Heart right ventricle (tissue), 16 donors: Measurements from ENCODE around the gene SUSD2. TPM values are rescaled to one million over a fixed set of nuclear protein-coding genes. Genes with fewer than 3 reads are reported as not detected.

Experiments
- ATAC-seq, 8 donors: fragments of 200-7000 bp; cut with Tn5 transposase; one replicate each; pipeline ENCODE4 v1.9.1; 2020; ENCODE audit warnings: mild to moderate bottlenecking in 8 of 8, moderate library complexity in 8 of 8, moderate number of reproducible peaks in 1 of 8
- DNase-seq, 2 donors: peaks; one replicate each; pipeline ENCODE4 v3.0.0-alpha.2; 2020
- H3K27ac ChIP-seq, 10 donors: fragments of 200-600 bp; sonication (generic) in 2 of 10; one replicate each; pipeline versions ENCODE4 v1.5.0 to v1.8.0; 2020 to 2022; ENCODE audit warnings: mild to moderate bottlenecking in 3 of 10
- H3K27me3 ChIP-seq, 7 donors: fragments of 200-600 bp; one replicate each; pipeline ENCODE4 v1.8.0; 2021 to 2022; ENCODE audit warnings: mild to moderate bottlenecking in 2 of 7
- H3K36me3 ChIP-seq, 9 donors: fragments of 200-600 bp; sonication (generic) in 1 of 9; one replicate each; pipeline versions ENCODE4 v1.5.0 to v1.8.0; 2020 to 2022; ENCODE audit warnings: mild to moderate bottlenecking in 2 of 9
- H3K4me1 ChIP-seq, 9 donors: fragments of 200-600 bp; sonication (generic) in 1 of 9; one replicate each; pipeline versions ENCODE4 v1.5.0 to v1.8.0; 2020 to 2022; ENCODE audit warnings: mild to moderate bottlenecking in 4 of 9
- H3K4me3 ChIP-seq, 10 donors: fragments of 200-600 bp; sonication (generic) in 2 of 10; one replicate each; pipeline versions ENCODE4 v1.5.0 to v1.8.0; 2020 to 2022; ENCODE audit warnings: mild to moderate bottlenecking in 7 of 10, moderate library complexity in 2 of 10
- H3K9me3 ChIP-seq, 11 donors: fragments of 200-600 bp in 10 of 11; sonication (generic) in 2 of 11; one replicate each; pipeline versions ENCODE4 v1.5.0 to v1.8.0; 2013 to 2022; ENCODE audit warnings: mild to moderate bottlenecking in 2 of 11, control low read depth in 1 of 11, moderate library complexity in 1 of 11
- WGBS, 2 donors: extraction: QIAGEN DNeasy Blood & Tissue Kit; methylation state at CpG; one replicate each; pipeline ENCODE4 v1.1.7; 2013; ENCODE audit warnings: inconsistent platforms in 1 of 2; 5-methylcytosine and 5-hydroxymethylcytosine counted together
- intact Hi-C, 10 donors: fragments of 100-400 bp; cut with DNase I; formaldehyde crosslinking; loops; one replicate each; pipeline versions ENCODE4 v1.11.1 to v1.14.2; 2022
- polyA plus RNA-seq, 2 donors: library from polyadenylated mRNA; stranded (reverse); fragments of 200-250 nt; gene quantifications; one replicate each; pipeline ENCODE4 v1.2.3, GENCODE V29; 2013
- total RNA-seq, 10 donors: library from RNA; stranded (reverse); fragmentation: NEBNext Ultra II Directional in 3 of 10; extraction: Animal tissue kit (Norgen Biotek cat#: 25700) in 3 of 10; gene quantifications; one replicate each; pipeline versions ENCODE4 v1.2.1 to v1.2.4, GENCODE V29; 2021 to 2023
- TF ChIP-seq, protein P1 (sequence below), 9 donors: fragments of 200-600 bp; sonication (generic) in 2 of 9; IDR thresholded peaks; one replicate each; pipeline versions ENCODE4 v1.5.0 to v1.8.0; 2021 to 2022; ENCODE audit warnings: antibody characterized with exemption in 9 of 9, mild to moderate bottlenecking in 5 of 9, moderate library complexity in 1 of 9
- donor health status: Arrhythmogenic right ventricular cardiomyopathy.
- donor health status: ischemic (EF 13 %, LVEDD 7.1; RV severe dilation, severe dysfunction).
- donor health status: healthy with polysubstance abuse.
- donor health status: DM: no; HTN: yes; CAD: no.
- donor health status: DM: no; HTN: no; CAD: no.
- donor health status: ischemic (EF 25% LVEDD 6.9; RV normal size, moderate dysfunction).
- donor health status: ischemic (EF 25% LVEDD 5.7; RV mildly dilated, moderate dysfunction).
- donor health status: healthy.
- donor health status: DM: yes; HTN: yes; CAD: no.
- donor health status: Ischemic cardiomyopathy.
- donor health status: ischemic (EF 35%, LVEDD 5.7; RV mildly dilated, moderate dysfunction).
- donor health status: nonischemic (EF 11% LVEDD 7.7; RV severe dilation, severe dysfunction).
- donor health status: DM: yes; HTN: yes; CAD: no.
- donor health status: PGD.
- donor health status: ischemic (EF 29% LVEDD 5.4; RV normal size, mild dysfunction).
- donor health status: nonischemic (EF 23%, LVEDD 6.1; RV moderate dilation, normal function).

The SUSD2 gene
- total and polyA plus RNA-seq, 12 donors, result 0.57 to 6.7 (median 2.3) TPM

DNA sequence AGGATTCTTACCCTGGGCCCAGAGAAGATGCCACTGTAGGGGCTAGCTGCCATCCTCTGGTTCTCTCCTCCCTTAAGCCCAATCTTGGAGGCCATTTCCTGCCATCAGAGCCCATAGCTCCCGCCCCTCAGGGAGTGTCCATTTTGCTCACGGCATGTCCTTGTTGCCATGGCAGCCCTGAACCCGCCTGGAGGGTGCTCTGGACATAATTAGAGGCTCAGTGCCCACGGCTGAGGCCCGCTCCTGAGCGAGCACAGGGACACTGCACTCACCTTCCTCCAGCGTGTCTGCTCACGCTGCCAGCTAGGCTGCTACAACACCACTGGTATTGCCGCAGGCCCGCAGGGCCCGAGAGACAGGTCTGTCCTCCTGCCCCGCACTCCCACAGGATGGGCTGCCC lies 11.1 kb upstream of the SUSD2 start:
- Histone ChIP-seq H3K27ac (no peak overlapping the region), H3K9me3 (no peaks in the 10 kb centered on the region), H3K36me3 (peaks cover 4 to 99% (median 56%) of the 10 kb centered on the region in 9 donors), H3K4me3 (no peak overlapping the region), H3K27me3 (no peaks in the 10 kb centered on the region), H3K4me1 (peaks cover 6 to 29% (median 13%) of the 10 kb centered on the region in 9 donors)
- TF ChIP-seq, protein P1, sequence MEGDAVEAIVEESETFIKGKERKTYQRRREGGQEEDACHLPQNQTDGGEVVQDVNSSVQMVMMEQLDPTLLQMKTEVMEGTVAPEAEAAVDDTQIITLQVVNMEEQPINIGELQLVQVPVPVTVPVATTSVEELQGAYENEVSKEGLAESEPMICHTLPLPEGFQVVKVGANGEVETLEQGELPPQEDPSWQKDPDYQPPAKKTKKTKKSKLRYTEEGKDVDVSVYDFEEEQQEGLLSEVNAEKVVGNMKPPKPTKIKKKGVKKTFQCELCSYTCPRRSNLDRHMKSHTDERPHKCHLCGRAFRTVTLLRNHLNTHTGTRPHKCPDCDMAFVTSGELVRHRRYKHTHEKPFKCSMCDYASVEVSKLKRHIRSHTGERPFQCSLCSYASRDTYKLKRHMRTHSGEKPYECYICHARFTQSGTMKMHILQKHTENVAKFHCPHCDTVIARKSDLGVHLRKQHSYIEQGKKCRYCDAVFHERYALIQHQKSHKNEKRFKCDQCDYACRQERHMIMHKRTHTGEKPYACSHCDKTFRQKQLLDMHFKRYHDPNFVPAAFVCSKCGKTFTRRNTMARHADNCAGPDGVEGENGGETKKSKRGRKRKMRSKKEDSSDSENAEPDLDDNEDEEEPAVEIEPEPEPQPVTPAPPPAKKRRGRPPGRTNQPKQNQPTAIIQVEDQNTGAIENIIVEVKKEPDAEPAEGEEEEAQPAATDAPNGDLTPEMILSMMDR (IDR thresholded peaks at IDR 0.05), result no peak
- no peak for DNase-seq
- no peak for ATAC-seq
- 89 to 91% methylated on average over 12 of the region's 12 CpGs for WGBS, 2 donors
- intact Hi-C loops, result loop anchor here in 8 of 10 donors (5.0 to 10.0 kb wide), 6 partner anchors 33 to 215 kb away; partner anchors contain the start of gene GSTT4 (in 3 of the 8)

DNA sequence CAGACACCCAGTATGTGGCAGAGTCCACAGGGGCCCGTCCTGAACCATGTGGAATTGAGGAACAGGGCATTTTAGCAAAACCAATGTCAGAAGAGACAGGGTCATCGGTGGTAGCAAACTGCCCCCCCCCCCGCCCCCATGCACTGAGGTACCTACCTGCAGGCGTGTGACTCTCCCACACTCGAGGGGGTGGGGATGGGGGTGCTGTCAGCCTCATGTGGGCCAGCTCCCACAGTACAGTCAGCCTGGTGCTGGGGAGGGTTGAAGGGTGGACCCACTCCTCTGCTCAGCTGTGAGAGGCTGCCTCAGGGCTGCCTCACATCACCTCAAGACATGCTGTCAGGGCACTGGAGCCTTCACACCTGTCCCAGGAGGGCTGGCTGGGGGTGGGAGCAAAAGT lies 10.7 kb upstream of the SUSD2 start:
- no peak overlapping the region for H3K4me3 ChIP-seq
- no peaks in the 10 kb centered on the region for H3K9me3 ChIP-seq
- TF ChIP-seq, protein P1 (IDR thresholded peaks at IDR 0.05), result no peak
- DNase-seq (no peak), ATAC-seq (no peak)
- 89 to 94% methylated on average over 5 of the region's 5 CpGs for WGBS, 2 donors
- no peaks in the 10 kb centered on the region for H3K27me3 ChIP-seq
- intact Hi-C loops, result loop anchor here in 8 of 10 donors (5.0 to 10.0 kb wide), 6 partner anchors 33 to 216 kb away; partner anchors contain the start of gene GSTT4 (in 3 of the 8)
- H3K36me3 ChIP-seq, result peaks cover 4 to 98% (median 56%) of the 10 kb centered on the region in 9 donors
- H3K27ac ChIP-seq, result no peak overlapping the region
- peaks cover 8 to 29% (median 13%) of the 10 kb centered on the region in 9 donors for H3K4me1 ChIP-seq

DNA sequence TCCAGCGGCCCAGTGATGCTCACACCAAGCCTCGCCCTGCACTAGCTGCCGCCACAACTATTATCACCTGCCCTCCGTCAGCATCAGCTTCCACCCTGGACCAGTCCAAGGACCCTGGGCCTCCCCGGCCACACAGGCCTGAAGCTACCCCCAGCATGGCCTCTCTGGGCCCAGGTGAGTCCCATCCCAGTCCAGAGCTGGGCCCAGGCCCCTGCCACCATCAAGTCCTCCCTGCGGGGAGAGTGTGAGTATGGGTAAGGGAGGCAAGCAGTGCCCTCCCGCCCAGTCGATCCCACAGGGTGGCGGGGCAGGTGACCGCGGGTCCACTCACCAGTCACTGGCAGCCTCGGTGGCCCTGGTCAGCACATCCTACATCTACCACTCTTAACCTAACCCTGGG lies 9.5 kb upstream of the SUSD2 start:
- DNase-seq (no peak), ATAC-seq (no peak)
- WGBS, 2 donors, result 95 to 97% methylated on average over 12 of the region's 12 CpGs
- peaks cover 3 to 98% (median 47%) of the 10 kb centered on the region in 9 donors for H3K36me3 ChIP-seq
- TF ChIP-seq, protein P1 (IDR thresholded peaks at IDR 0.05), result no peak
- peaks cover 8 to 32% (median 19%) of the 10 kb centered on the region in 9 donors for H3K4me1 ChIP-seq
- no peak overlapping the region for H3K27ac ChIP-seq
- intact Hi-C loops, result loop anchor here in 8 of 10 donors (5.0 to 10.0 kb wide), 6 partner anchors 35 to 217 kb away; partner anchors contain the start of gene GSTT4 (in 3 of the 8)
- no peak overlapping the region for H3K4me3 ChIP-seq
- no peaks in the 10 kb centered on the region for H3K9me3 ChIP-seq
- H3K27me3 ChIP-seq, result no peaks in the 10 kb centered on the region

DNA sequence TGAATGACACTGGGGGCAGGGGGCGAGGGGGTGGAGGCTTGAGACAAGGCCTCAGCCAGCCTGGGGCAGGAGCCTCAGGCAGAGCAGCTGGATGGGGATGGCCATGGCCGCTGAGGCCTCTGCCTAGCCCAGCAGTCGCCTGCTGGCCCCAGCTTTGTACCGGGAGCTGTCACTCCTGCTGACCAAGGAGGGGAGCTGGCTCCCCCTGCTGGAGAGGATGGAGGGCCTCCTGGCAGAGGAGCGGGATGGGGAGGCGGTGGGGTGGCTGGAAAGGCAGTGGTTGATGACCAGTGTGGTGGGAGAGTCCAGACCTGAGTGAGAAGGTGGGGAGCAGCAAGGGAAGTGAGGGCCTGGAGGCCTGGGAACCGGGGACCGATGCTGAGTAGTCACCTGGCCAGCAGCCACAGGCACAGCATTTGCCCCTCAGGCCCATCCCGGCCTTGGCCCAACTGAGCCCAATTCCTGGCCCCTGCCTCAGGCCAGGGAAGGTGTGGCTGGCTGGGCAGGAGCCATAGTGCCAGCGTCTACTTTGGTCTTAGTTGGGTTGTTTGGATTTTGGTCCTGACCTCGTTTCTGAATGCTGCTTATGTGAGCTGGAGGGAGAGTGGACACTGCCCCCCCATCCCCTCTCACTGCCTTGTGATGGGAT lies 6.0 kb upstream of the SUSD2 start:
- intact Hi-C loops, result loop anchor here in 7 of 10 donors (1.0 to 10.0 kb wide), 8 partner anchors 68 to 220 kb away; partner anchors contain the start of genes GSTT4 (in 3 of the 7) and CABIN1 (in 1 of the 7)
- WGBS, 2 donors, result 45 to 52% methylated on average over 11 of the region's 11 CpGs
- peaks cover 0 to 80% (median 30%) of the 10 kb centered on the region in 9 donors for H3K36me3 ChIP-seq
- no peak overlapping the region for H3K4me3 ChIP-seq
- peaks cover 8 to 57% (median 24%) of the 10 kb centered on the region in 9 donors for H3K4me1 ChIP-seq
- no peaks in the 10 kb centered on the region for H3K9me3 ChIP-seq
- H3K27ac ChIP-seq, result peak overlapping the region in 9 of 10 donors; percentile 41 to 84 (median 74)
- no peaks in the 10 kb centered on the region for H3K27me3 ChIP-seq
- ATAC-seq, result peak; percentile 56 to 86 (median 76)
- DNase-seq, result peak; percentile 85 to 88
- TF ChIP-seq, protein P1 (IDR thresholded peaks at IDR 0.05), result peak; percentile 74 to 93 (median 90)
